ENCODE measurements around the gene CBFA2T2. TPM values are rescaled to one million over a fixed set of nuclear protein-coding genes. Genes with fewer than 3 reads are reported as not detected.

CBFA2T2 gene
- total RNA-seq, 1 experiment from 2014 or later = 20.0 TPM

DNA sequence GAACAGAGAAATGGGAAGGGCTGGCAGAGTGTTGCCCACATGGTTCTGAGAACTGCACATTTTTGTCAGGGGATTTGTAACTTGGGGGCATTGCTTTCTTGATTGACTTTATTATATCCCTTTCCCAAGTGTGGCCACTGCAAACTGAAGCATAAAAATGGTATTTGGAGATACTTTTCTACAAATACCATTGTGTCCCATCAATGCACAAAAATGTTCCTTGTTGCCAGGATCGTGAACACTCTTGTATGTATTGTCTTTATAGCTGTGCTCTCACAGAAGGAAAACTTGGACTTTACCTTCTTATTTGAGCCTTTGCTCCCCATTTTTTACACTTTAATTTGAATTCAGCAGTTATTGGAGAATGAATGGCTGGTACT is 115.1 kb downstream of the CBFA2T2 start:
- no peak overlapping the region for H3K4me3 ChIP-seq
- intact Hi-C loops (cut with micrococcal nuclease; ENCODE audit: unreplicated experiment) = no loop called here
- no peak overlapping the region for H3K27ac ChIP-seq
- DNase-seq = no peak
- 0 out of 2 replicates have a peak, but pooled peaks cover 4% of the 10 kb centered on the region for H3K36me3 ChIP-seq (ENCODE audit: low read depth)
- no peaks in the 10 kb centered on the region for H3K79me2 ChIP-seq (ENCODE audit: low read depth)
- H3K4me1 ChIP-seq (replicated peaks; ENCODE audit: insufficient read depth) = no peaks in the 10 kb centered on the region
- H3F3A ChIP-seq (ENCODE audit: insufficient read depth, low read depth) = no peaks in the 10 kb centered on the region
- H4K20me1 ChIP-seq (ENCODE audit: insufficient read depth) = no peaks in the 10 kb centered on the region
- 0 out of 2 replicates have a peak, but pooled peaks cover 4% of the 10 kb centered on the region for H3K9me2 ChIP-seq (ENCODE audit: insufficient read depth)
- TF ChIP-seq EZH2 (IDR thresholded peaks at IDR 0.05; ENCODE audit: low read depth) = no peak
- TF ChIP-seq, protein P1, sequence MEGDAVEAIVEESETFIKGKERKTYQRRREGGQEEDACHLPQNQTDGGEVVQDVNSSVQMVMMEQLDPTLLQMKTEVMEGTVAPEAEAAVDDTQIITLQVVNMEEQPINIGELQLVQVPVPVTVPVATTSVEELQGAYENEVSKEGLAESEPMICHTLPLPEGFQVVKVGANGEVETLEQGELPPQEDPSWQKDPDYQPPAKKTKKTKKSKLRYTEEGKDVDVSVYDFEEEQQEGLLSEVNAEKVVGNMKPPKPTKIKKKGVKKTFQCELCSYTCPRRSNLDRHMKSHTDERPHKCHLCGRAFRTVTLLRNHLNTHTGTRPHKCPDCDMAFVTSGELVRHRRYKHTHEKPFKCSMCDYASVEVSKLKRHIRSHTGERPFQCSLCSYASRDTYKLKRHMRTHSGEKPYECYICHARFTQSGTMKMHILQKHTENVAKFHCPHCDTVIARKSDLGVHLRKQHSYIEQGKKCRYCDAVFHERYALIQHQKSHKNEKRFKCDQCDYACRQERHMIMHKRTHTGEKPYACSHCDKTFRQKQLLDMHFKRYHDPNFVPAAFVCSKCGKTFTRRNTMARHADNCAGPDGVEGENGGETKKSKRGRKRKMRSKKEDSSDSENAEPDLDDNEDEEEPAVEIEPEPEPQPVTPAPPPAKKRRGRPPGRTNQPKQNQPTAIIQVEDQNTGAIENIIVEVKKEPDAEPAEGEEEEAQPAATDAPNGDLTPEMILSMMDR (conservative IDR thresholded peaks at IDR 0.05) = no peak
- H2AFZ ChIP-seq = no peak overlapping the region
- H3K9me3 ChIP-seq (ENCODE audit: insufficient read depth, low read depth) = no peaks in the 10 kb centered on the region
- H3K27me3 ChIP-seq (ENCODE audit: insufficient read depth, low read depth) = no peaks in the 10 kb centered on the region
- ChIA-PET POLR2A (ENCODE audit: unreplicated experiment) (no interaction called here), CTCF (no interaction called here)
- no TSS peak for BruUV-seq (replicated peaks)
- no peak overlapping the region for H3K4me2 ChIP-seq

DNA sequence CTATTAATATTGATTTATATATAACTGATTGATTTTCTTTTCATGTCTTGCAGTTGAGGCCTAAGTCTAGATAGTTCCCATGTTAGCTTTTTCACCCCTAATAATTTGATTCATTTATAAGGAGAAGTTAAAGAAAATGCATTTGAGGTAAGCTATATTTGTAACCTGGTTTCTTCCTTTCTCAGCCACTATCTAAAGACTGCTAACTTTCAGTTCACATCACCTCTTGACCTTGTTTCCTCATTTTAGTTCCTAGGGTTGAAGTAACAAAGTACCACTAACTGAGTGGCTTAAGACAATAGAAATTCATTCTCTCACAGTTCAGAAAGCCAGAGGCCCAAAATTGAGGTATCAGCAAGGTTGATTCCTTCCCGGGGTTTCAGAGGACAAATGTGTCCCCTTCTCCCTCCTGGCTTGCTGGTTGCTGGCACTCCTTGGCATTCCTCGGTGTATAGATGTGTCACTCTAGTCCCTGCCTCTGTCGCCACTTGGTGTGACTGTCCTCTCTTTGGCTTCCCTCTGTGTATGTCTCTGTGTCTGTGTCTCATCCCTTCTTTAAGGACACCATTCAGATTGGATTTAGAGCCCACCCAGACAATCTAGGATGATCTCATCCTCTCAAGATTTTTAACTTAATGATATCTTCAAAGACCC is 116.3 kb downstream of the CBFA2T2 start:
- TF ChIP-seq EZH2 (IDR thresholded peaks at IDR 0.05; ENCODE audit: low read depth) = no peak
- TF ChIP-seq, protein P1 (conservative IDR thresholded peaks at IDR 0.05) = no peak
- H3K36me3 ChIP-seq (ENCODE audit: low read depth) = 0 out of 2 replicates have a peak, but pooled peaks cover 4% of the 10 kb centered on the region
- H3F3A ChIP-seq (ENCODE audit: insufficient read depth, low read depth) = no peaks in the 10 kb centered on the region
- intact Hi-C loops (cut with micrococcal nuclease; ENCODE audit: unreplicated experiment) = no loop called here
- no peaks in the 10 kb centered on the region for H4K20me1 ChIP-seq (ENCODE audit: insufficient read depth)
- H3K79me2 ChIP-seq (ENCODE audit: low read depth) = no peaks in the 10 kb centered on the region
- no peak for DNase-seq
- no peaks in the 10 kb centered on the region for H3K4me1 ChIP-seq (replicated peaks; ENCODE audit: insufficient read depth)
- H3K9me2 ChIP-seq (ENCODE audit: insufficient read depth) = 0 out of 2 replicates have a peak, but pooled peaks cover 4% of the 10 kb centered on the region
- no peaks in the 10 kb centered on the region for H3K27me3 ChIP-seq (ENCODE audit: insufficient read depth, low read depth)
- no peak overlapping the region for H3K4me2 ChIP-seq
- no peak overlapping the region for H3K27ac ChIP-seq
- no peaks in the 10 kb centered on the region for H3K9me3 ChIP-seq (ENCODE audit: insufficient read depth, low read depth)
- H2AFZ ChIP-seq = no peak overlapping the region
- POLR2A ChIA-PET (ENCODE audit: unreplicated experiment) = interaction anchor here (0.6 kb wide), 1 partner anchor 387 kb away, joined by 3 read pairs; no protein-coding TSS in a partner anchor
- CTCF ChIA-PET = no interaction called here
- H3K4me3 ChIP-seq = no peak overlapping the region
- BruUV-seq (replicated peaks) = no TSS peak

DNA sequence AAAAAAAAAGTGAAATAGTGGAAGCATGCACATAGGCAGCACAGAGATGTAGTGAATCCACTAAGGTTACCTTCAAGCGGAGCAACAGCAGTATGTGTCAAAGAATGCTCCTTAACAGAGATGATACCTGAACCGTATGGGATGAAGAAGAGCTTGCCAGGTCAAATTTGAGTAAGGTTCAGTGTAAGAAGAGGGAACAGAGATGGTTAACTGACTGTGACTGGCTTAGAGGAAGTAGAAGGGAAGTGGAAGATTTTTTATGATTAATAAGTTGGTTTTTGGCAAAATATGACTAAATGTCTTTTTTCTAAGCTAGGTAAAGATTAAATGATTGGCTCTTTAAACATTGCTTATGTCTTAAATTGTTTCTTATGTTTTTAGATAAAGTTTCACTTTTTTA is 119.6 kb downstream of the CBFA2T2 start:
- Histone ChIP-seq H3K79me2 (ENCODE audit: low read depth) (no peaks in the 10 kb centered on the region), H3F3A (ENCODE audit: insufficient read depth, low read depth) (no peaks in the 10 kb centered on the region), H3K4me1 (replicated peaks; ENCODE audit: insufficient read depth) (no peaks in the 10 kb centered on the region), H2AFZ (no peak overlapping the region), H3K36me3 (ENCODE audit: low read depth) (0 out of 2 replicates have a peak, but pooled peaks cover 7% of the 10 kb centered on the region), H3K4me3 (no peak overlapping the region), H3K27ac (no peak overlapping the region), H3K9me3 (ENCODE audit: insufficient read depth, low read depth) (no peaks in the 10 kb centered on the region), H4K20me1 (ENCODE audit: insufficient read depth) (no peaks in the 10 kb centered on the region), H3K4me2 (no peak overlapping the region), H3K9me2 (ENCODE audit: insufficient read depth) (no peaks in the 10 kb centered on the region), H3K27me3 (ENCODE audit: insufficient read depth, low read depth) (no peaks in the 10 kb centered on the region)
- no peak for DNase-seq
- intact Hi-C loops (cut with micrococcal nuclease; ENCODE audit: unreplicated experiment) = no loop called here
- CTCF ChIA-PET = no interaction called here
- POLR2A ChIA-PET (ENCODE audit: unreplicated experiment) = no interaction called here
- no TSS peak for BruUV-seq (replicated peaks)
- TF ChIP-seq, protein P1 (conservative IDR thresholded peaks at IDR 0.05) = no peak
- no peak for TF ChIP-seq EZH2 (IDR thresholded peaks at IDR 0.05; ENCODE audit: low read depth)
